Right lobe of liver (tissue), 4 donors: ENCODE measurements around the gene PTPN4.

Experiments used
- POLR2A ChIP-seq: fragments of 450-650 bp; IDR thresholded peaks from one replicate; pipeline ENCODE4 v1.6.1; 2017; ENCODE audit warnings: antibody characterized with exemption, mild to moderate bottlenecking
- TF ChIP-seq, protein P1 (sequence below), 4 donors: fragments of 200-600 bp in 3 of 4; fragments of 450-650 bp in 1 of 4; IDR thresholded peaks; one replicate each; pipeline versions ENCODE4 v1.5.1 to v1.8.0; 2016 to 2022; ENCODE audit warnings: antibody characterized with exemption in 4 of 4, mild to moderate bottlenecking in 2 of 4
- donor health status: DM: no; HTN: no; CAD: no.
- donor health status: DM: no; HTN: no; CAD: no.
- donor health status: DM: no; HTN: yes; CAD: no.

DNA sequence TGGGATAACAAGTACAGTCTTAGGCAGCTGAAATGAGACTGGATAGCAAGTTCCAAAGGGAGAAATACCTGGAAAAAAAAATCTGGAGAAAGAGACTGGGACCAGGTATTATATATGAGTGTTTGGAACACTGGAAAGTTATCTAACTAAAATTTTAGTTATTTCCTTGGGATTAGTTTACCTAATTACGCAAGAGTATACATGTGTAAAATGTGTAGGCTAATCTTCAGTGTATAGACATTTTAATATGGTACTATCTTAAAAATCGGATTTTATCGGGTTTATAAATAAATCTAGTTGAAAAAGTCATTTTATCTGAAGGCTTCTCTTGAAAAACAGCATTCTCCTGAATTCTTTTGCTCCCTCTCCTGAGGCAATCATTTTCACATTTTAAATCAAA, 257.1 kb downstream of the PTPN4 start:
- TF ChIP-seq, protein P1, sequence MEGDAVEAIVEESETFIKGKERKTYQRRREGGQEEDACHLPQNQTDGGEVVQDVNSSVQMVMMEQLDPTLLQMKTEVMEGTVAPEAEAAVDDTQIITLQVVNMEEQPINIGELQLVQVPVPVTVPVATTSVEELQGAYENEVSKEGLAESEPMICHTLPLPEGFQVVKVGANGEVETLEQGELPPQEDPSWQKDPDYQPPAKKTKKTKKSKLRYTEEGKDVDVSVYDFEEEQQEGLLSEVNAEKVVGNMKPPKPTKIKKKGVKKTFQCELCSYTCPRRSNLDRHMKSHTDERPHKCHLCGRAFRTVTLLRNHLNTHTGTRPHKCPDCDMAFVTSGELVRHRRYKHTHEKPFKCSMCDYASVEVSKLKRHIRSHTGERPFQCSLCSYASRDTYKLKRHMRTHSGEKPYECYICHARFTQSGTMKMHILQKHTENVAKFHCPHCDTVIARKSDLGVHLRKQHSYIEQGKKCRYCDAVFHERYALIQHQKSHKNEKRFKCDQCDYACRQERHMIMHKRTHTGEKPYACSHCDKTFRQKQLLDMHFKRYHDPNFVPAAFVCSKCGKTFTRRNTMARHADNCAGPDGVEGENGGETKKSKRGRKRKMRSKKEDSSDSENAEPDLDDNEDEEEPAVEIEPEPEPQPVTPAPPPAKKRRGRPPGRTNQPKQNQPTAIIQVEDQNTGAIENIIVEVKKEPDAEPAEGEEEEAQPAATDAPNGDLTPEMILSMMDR (IDR thresholded peaks at IDR 0.05): no peak
- no peak for TF ChIP-seq POLR2A
